Nephron (organoid): ENCODE measurements around the gene MAFG.

Experiments
- H3K27ac Mint-ChIP-seq, 3 experiments: 2 replicates each; pipeline ENCODE4 v1.8.0; 2020; ENCODE audit warnings: mixed read lengths in 3 of 3, mild to moderate bottlenecking in 2 of 3, moderate library complexity in 1 of 3
- H3K27me3 Mint-ChIP-seq: 2 replicates; pipeline ENCODE4 v1.8.0; 2021; ENCODE audit warnings: low read depth, mild to moderate bottlenecking, moderate library complexity, mixed read lengths
- H3K36me3 Mint-ChIP-seq: 2 replicates; pipeline ENCODE4 v1.8.0; 2020; ENCODE audit warnings: low read depth, mixed read lengths
- H3K4me1 Mint-ChIP-seq: 2 replicates; pipeline ENCODE4 v1.8.0; 2020; ENCODE audit warnings: mixed read lengths
- H3K4me3 Mint-ChIP-seq, 3 experiments: 2 replicates each; pipeline ENCODE4 v1.8.0; 2020; ENCODE audit warnings: mild to moderate bottlenecking in 3 of 3, mixed read lengths in 3 of 3, moderate library complexity in 2 of 3
- H3K9me3 Mint-ChIP-seq: 2 replicates; pipeline ENCODE4 v1.8.0; 2020; ENCODE audit warnings: mixed read lengths
- TF ChIP-seq, protein P1 (sequence below), 3 experiments: fragments of 200-600 bp; sonication (generic); IDR thresholded peaks; one replicate each; pipeline ENCODE4 v1.5.0; 2021; ENCODE audit warnings: antibody characterized with exemption in 3 of 3; ENCODE audit not compliant: unreplicated experiment in 3 of 3

Gene MAFG

DNA sequence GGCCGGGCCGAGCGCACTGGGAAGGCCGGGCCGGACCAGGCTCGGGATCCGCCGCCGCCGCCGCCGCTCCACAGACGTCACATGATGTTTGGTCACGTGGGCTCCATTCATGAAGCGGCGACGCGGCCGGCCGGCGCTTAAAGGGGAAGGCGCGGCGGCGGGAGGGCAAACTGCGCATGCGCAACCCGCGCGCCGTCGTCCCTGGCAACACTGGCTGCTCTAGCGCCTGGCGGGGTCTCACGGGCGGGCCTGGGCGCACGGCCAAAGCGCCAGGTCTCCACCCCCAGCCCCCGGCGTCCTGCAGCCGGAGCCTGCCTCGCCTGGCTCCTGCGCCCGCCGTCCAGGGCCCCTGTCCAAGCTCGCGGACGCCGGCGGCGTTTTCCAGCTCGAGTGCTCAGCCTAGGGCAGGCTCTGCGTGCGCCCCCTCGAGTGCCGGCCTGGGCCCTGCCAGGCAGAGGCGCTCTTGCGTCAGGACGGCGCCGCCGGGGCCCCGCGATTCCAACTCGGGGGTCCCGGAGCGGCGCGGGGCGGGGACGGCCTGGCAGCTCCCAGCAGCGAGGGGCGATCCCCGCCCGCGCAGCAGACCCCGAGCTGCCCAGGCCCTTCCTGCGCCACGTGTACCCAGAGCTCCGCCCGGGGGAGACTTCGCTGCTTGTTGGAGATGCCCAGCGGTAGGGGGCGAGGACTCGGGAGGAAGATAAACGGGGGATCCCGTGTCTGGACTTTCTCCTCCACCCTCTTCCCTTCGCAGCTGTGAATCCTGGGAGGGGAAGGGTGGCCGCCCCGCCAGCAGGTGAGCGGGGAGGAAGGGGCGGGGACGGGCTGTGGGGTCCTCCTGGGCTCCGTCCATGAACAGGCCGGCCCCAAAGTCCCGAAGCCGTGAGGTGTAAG is at the start of gene MAFG:
Gene MAFG (minus strand): TSS at position 83 of the 891 bp plus-strand sequence. CDS start 4,550 bp downstream, outside the sequence.
- TF ChIP-seq, protein P1, sequence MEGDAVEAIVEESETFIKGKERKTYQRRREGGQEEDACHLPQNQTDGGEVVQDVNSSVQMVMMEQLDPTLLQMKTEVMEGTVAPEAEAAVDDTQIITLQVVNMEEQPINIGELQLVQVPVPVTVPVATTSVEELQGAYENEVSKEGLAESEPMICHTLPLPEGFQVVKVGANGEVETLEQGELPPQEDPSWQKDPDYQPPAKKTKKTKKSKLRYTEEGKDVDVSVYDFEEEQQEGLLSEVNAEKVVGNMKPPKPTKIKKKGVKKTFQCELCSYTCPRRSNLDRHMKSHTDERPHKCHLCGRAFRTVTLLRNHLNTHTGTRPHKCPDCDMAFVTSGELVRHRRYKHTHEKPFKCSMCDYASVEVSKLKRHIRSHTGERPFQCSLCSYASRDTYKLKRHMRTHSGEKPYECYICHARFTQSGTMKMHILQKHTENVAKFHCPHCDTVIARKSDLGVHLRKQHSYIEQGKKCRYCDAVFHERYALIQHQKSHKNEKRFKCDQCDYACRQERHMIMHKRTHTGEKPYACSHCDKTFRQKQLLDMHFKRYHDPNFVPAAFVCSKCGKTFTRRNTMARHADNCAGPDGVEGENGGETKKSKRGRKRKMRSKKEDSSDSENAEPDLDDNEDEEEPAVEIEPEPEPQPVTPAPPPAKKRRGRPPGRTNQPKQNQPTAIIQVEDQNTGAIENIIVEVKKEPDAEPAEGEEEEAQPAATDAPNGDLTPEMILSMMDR (IDR thresholded peaks at IDR 0.05; ENCODE audit: unreplicated experiment in 3 of 3), result peak; percentile 19 to 55 (median 34)
- Mint-ChIP-seq H3K27me3 (no peaks in the 10 kb centered on the region), H3K27ac (peak within 1 kb of the TSS; percentile 79 to 95 (median 93)), H3K9me3 (no peaks in the 10 kb centered on the region), H3K4me3 (peak within 1 kb of the TSS; percentile 87 to 89 (median 88)), H3K36me3 (no peaks in the 10 kb centered on the region), H3K4me1 (peaks cover 23% of the 10 kb centered on the region)

DNA sequence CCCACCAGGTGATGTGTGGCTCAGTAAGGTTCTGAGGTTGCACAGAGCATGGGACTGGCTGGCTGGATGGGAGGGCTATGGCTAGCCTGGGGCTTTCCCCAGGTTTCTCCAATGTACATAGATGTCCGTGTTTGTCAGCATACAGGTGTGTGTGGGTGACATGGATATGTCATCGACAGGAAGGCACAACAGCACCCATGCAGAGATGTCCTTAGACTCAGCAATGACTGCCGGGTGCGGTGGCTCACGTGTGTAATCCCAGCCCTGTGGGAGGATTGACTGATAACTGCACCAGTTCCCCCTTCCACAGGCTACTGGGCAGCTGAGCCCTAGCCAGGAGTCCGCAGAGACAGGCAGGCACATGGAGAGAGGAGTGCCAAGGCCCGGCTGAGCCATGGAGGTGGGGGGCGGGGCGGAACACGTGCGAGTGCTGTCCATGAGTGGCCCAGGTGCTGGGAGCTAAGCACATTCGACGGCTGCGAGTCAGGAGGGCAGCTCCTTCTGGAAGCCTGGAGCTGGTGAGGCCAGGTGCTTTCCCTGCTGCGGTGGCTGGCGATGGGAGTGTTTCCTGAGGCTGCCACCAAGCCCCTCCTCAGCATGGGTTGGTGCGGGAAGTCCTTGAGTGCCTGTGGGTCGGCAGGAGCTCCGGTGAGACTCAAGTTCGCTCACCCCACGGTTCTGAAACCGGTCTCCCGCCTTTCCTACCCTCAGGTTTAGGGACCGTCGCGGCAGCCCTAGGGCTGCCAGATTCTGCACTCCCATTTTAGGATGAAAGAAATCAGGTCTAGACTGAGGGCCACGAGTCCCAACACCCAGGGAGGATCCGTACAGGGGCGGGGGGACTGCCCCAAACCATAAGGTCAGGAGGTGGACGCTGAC is 49.0 kb upstream of the MAFG start:
- peak overlapping the region; percentile 96 to 97 (median 96) for H3K4me3 Mint-ChIP-seq

DNA sequence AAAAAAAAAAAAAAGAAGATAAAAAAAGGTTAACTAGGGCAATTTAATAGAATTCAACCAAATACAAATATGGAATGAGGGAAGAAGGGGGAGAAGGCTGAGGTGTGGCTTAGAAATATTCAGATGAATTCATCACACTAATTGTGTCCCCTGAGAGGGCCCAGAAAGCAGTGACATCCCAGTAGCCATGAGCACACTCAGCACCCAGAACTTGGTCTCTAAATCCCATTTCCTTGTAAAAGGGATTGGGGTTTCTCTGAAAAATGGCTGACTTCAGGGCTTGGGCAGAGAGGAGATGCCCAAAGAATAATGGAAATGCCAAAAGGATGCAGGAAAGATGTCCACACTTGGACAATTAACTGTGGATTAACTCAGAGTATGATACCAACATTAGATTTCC is 45.9 kb upstream of the MAFG start:
- H3K27me3 Mint-ChIP-seq, result no peaks in the 10 kb centered on the region
- H3K36me3 Mint-ChIP-seq, result peaks cover 4% of the 10 kb centered on the region
- H3K4me3 Mint-ChIP-seq, result no peak overlapping the region
- no peak overlapping the region for H3K27ac Mint-ChIP-seq
- peaks cover 14% of the 10 kb centered on the region for H3K9me3 Mint-ChIP-seq
- TF ChIP-seq, protein P1 (IDR thresholded peaks at IDR 0.05; ENCODE audit: unreplicated experiment in 3 of 3), result no peak
- H3K4me1 Mint-ChIP-seq, result peaks cover 5% of the 10 kb centered on the region

More for the DNA sequence above, 49.0 kb upstream of the MAFG start:
- H3K36me3 Mint-ChIP-seq, result peaks cover 13% of the 10 kb centered on the region
- H3K9me3 Mint-ChIP-seq, result peaks cover 14% of the 10 kb centered on the region
- no peaks in the 10 kb centered on the region for H3K27me3 Mint-ChIP-seq
- peak overlapping the region; percentile 83 to 99 (median 88) for H3K27ac Mint-ChIP-seq
- peaks cover 16% of the 10 kb centered on the region for H3K4me1 Mint-ChIP-seq
- TF ChIP-seq, protein P1 (IDR thresholded peaks at IDR 0.05; ENCODE audit: unreplicated experiment in 3 of 3), result no peak

DNA sequence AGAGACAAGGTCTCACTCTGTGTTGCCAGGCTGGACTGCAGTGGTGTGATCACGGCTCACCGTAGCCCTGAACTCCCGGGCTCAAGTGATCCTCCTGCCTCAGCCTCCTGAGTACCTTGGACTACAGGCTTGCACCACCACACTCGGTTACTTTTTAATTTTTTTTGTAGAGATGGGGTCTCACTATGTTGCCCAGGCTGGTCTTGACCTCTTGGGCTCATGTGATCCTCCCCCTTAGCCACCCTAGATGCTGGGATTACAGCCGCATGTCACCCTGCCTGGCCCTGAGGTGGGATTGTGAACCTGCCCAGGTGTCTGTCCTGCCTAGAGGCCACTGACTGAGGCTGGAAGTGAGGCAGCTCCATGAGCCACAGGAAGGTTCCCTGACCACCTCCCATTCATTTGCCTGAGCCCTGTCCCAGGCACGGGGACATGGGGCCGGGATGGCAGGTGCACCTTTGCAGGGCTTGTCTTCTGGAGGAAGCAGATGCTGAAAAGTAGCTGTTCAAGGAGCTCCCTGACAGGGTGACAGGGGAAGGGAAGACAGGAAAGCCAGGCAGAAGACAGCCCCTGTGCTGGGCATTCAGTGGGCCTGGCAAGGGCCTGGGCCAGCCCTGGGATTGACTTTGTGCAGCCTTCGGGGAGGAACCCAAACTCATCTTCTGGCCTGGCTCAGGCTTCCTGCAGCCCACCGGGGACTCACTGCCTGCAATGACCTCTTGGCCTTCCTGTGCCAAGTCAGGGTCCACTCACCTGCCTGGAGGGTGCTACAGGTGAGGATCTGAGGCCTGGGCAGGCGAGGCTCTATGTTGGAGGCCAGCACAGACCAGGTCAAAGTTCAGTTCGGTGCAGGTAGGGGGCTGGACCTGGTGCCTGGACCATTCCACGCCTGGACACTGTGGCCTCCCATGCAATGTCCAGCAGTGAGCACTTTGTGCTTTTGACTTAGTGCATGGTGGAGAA is 41.6 kb upstream of the MAFG start:
- Mint-ChIP-seq H3K27ac (no peak overlapping the region), H3K4me1 (peaks cover 15% of the 10 kb centered on the region), H3K27me3 (peaks cover 18% of the 10 kb centered on the region), H3K4me3 (peak overlapping the region in 1 of 3 experiments; percentile 5), H3K36me3 (no peaks in the 10 kb centered on the region), H3K9me3 (peaks cover 8% of the 10 kb centered on the region)
- TF ChIP-seq, protein P1 (IDR thresholded peaks at IDR 0.05; ENCODE audit: unreplicated experiment in 3 of 3), result no peak

DNA sequence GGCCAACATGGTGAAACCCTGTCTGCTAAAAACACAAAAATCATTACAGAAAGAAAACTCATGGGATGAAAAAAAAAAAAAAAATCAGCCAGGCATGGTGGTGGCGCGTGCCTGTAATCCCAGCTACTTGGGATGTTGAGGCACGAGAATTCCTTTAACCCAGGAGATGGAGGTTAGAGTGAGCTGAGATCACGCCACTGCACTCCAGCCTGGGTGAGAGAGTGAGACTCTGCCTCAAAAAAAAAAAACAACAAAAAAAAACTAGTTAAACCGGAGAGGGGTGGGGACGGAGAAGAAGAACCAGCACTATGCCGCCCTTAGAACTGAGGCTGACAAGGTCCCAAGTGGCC is 40.8 kb upstream of the MAFG start:
- H3K27me3 Mint-ChIP-seq, result peaks cover 25% of the 10 kb centered on the region
- H3K4me3 Mint-ChIP-seq, result peak overlapping the region in 2 of 3 experiments; percentile 12 to 34
- no peaks in the 10 kb centered on the region for H3K36me3 Mint-ChIP-seq
- TF ChIP-seq, protein P1 (IDR thresholded peaks at IDR 0.05; ENCODE audit: unreplicated experiment in 3 of 3), result no peak
- peak overlapping the region; percentile 68 to 91 (median 77) for H3K27ac Mint-ChIP-seq
- H3K9me3 Mint-ChIP-seq, result peaks cover 6% of the 10 kb centered on the region
- peaks cover 19% of the 10 kb centered on the region for H3K4me1 Mint-ChIP-seq
